HepG2 (cell line): ENCODE data around the gene RBM25. TPM values are rescaled to one million over a fixed set of nuclear protein-coding genes. Genes with fewer than 3 reads are reported as not detected.

Source experiments
- ATAC-seq: fragments of 200-7000 bp; cut with Tn5 transposase; 3 replicates; pipeline ENCODE4 v1.9.1; 2020; ENCODE audit warnings: mild to moderate bottlenecking, moderate library complexity
- BruUV-seq: library from RNA; stranded (reverse); fragments of 400-500 nt; replicated peaks from 2 replicates; lab custom pipeline; 2021; lab: Mats Ljungman, UMichigan
- CTCF ChIA-PET: fragments of 300-600 bp; formaldehyde crosslinking; extraction: SDS; loops from one replicate; lab custom pipeline; 2021; ENCODE audit warnings: low total read pairs, inconsistent platforms, low intra/inter-chr PET ratio; lab: Yijun Ruan, JAX
- POLR2A ChIA-PET: fragments of 350-600 bp; sonication (Branson Sonifier 250); formaldehyde crosslinking; loops from one replicate; lab custom pipeline; 2020; ENCODE audit warnings: antibody characterized with exemption, inconsistent platforms; lab: Yijun Ruan, JAX
- DNase-seq: peaks from one replicate; pipeline ENCODE4 v3.0.0-alpha.2; 2015; ENCODE audit warnings: low spot score
- FAIRE-seq: peaks from 3 replicates; lab custom pipeline; 2011; peaks lifted over from hg19 to GRCh38; lab: Jason Lieb, UNC
- H2AFZ ChIP-seq: one replicate; pipeline ENCODE4 v1.6.1; 2011; ENCODE audit warnings: low read length, inconsistent platforms
- H3K27ac ChIP-seq: fragments of 300-600 bp; 3 replicates; pipeline ENCODE4 v1.8.0; 2011; ENCODE audit warnings: mixed run types, mild to moderate bottlenecking, mixed read lengths, low read length, inconsistent platforms; ENCODE audit not compliant: insufficient read depth; ENCODE audit errors: extremely low read length
- H3K27me3 ChIP-seq, 2 experiments: fragments of 200-600 bp in 1 of 2; 2 replicates in 1 of 2; 3 replicates in 1 of 2; pipeline versions ENCODE4 v1.6.0 to v1.8.0; 2011; ENCODE audit warnings: low read length in 2 of 2, mild to moderate bottlenecking in 2 of 2, moderate library complexity in 2 of 2, inconsistent platforms in 1 of 2; ENCODE audit not compliant: insufficient read depth in 2 of 2, control insufficient read depth in 1 of 2
- H3K36me3 ChIP-seq, 2 experiments: fragments of 200-600 bp in 1 of 2; replicated peaks in 1 of 2; 2 replicates in 1 of 2; 3 replicates in 1 of 2; pipeline versions ENCODE4 v1.5.1 to v1.8.0; 2011; ENCODE audit warnings: low read length in 2 of 2, inconsistent platforms in 1 of 2; ENCODE audit not compliant: insufficient read depth in 2 of 2, control insufficient read depth in 1 of 2
- H3K4me1 ChIP-seq: 2 replicates; pipeline ENCODE4 v1.5.1; 2012; ENCODE audit warnings: low read length, inconsistent platforms; ENCODE audit not compliant: insufficient read depth
- H3K4me2 ChIP-seq: 2 replicates; pipeline ENCODE4 v1.6.0; 2011; ENCODE audit warnings: low read depth, low read length, inconsistent platforms
- H3K4me3 ChIP-seq, 3 experiments: fragments of 200-600 bp in 1 of 3; sonication (generic), shearing (Covaris generic) in 1 of 3; replicated peaks in 1 of 3; 2 replicates each; pipeline ENCODE4 v1.5.1; 2011 to 2016; ENCODE audit warnings: low read length in 3 of 3, inconsistent platforms in 2 of 3, low read depth in 2 of 3, mild to moderate bottlenecking in 2 of 3, control low read depth in 1 of 3, mixed read lengths in 1 of 3; ENCODE audit not compliant: insufficient read depth in 1 of 3
- H3K79me2 ChIP-seq: one replicate; pipeline ENCODE4 v1.6.1; 2011; ENCODE audit warnings: low read length, inconsistent platforms; ENCODE audit not compliant: insufficient read depth
- H3K9ac ChIP-seq: 2 replicates; pipeline ENCODE4 v1.6.0; 2011; ENCODE audit warnings: mild to moderate bottlenecking, low read depth, low read length, inconsistent platforms; ENCODE audit not compliant: insufficient read depth
- H3K9me3 ChIP-seq: 2 replicates; pipeline ENCODE4 v1.5.1; 2012; ENCODE audit warnings: mild to moderate bottlenecking, low read length
- H4K20me1 ChIP-seq: 2 replicates; pipeline ENCODE4 v1.6.0; 2011; ENCODE audit warnings: inconsistent platforms, mild to moderate bottlenecking, low read length, moderate library complexity; ENCODE audit not compliant: insufficient read depth
- ATRX ChIP-seq: sonication (generic); formaldehyde crosslinking; IDR thresholded peaks from 2 replicates; pipeline ENCODE4 v1.4.0; 2020; ENCODE audit warnings: missing genetic modification reagents, borderline replicate concordance
- BRCA1 ChIP-seq: sonication (generic); formaldehyde crosslinking; IDR thresholded peaks from 2 replicates; pipeline ENCODE4 v1.4.0; 2020; ENCODE audit warnings: missing genetic modification reagents
- CC2D1A ChIP-seq: sonication (generic); formaldehyde crosslinking; IDR thresholded peaks from 2 replicates; pipeline ENCODE4 v1.8.1; 2023; ENCODE audit warnings: mild to moderate bottlenecking, missing genetic modification reagents
- CEBPG ChIP-seq: IDR thresholded peaks from 2 replicates; pipeline ENCODE4 v1.6.1; 2016
- GRHL1 ChIP-seq: sonication (generic); formaldehyde crosslinking; conservative IDR thresholded peaks from 2 replicates; pipeline ENCODE4 v1.8.0; 2022; ENCODE audit warnings: missing genetic modification reagents
- KLF16 ChIP-seq, 2 experiments: sonication (generic) in 1 of 2; formaldehyde crosslinking in 1 of 2; IDR thresholded peaks; 2 replicates each; pipeline versions ENCODE4 v1.6.1 to v1.8.0; 2016 to 2023; ENCODE audit warnings: missing genetic modification reagents in 2 of 2, missing compliant biosample characterization in 1 of 2
- KLF6 ChIP-seq: IDR thresholded peaks from 2 replicates; pipeline ENCODE4 v1.8.0; 2016; ENCODE audit warnings: missing biosample characterization, missing genetic modification reagents
- NAIF1 ChIP-seq: sonication (generic); formaldehyde crosslinking; IDR thresholded peaks from 2 replicates; pipeline ENCODE4 v1.5.0; 2020; ENCODE audit warnings: mild to moderate bottlenecking, missing genetic modification reagents, borderline replicate concordance
- NFIC ChIP-seq: IDR thresholded peaks from 2 replicates; pipeline ENCODE4 v1.6.1; 2012; ENCODE audit warnings: mild to moderate bottlenecking, low read length, inconsistent platforms
- RARG ChIP-seq: sonication (generic); formaldehyde crosslinking; IDR thresholded peaks from 2 replicates; pipeline ENCODE4 v1.4.0; 2020; ENCODE audit warnings: low read depth, mild to moderate bottlenecking, missing genetic modification reagents
- SETDB1 ChIP-seq: sonication (generic); formaldehyde crosslinking; IDR thresholded peaks from 2 replicates; pipeline ENCODE4 v1.5.1; 2020; ENCODE audit warnings: missing genetic modification reagents, mild to moderate bottlenecking, borderline replicate concordance
- SNAPC2 ChIP-seq: sonication (generic); formaldehyde crosslinking; IDR thresholded peaks from 2 replicates; pipeline ENCODE4 v1.8.1; 2022; ENCODE audit warnings: mild to moderate bottlenecking, missing genetic modification reagents
- SP140L ChIP-seq: sonication (generic); formaldehyde crosslinking; IDR thresholded peaks from 2 replicates; pipeline ENCODE4 v1.4.0; 2020; ENCODE audit warnings: missing genetic modification reagents, borderline replicate concordance
- ZKSCAN1 ChIP-seq: fragments of 150-350 bp; IDR thresholded peaks from 2 replicates; pipeline ENCODE4 v1.6.1; 2014; ENCODE audit warnings: low read length
- ZNF567 ChIP-seq: sonication (generic); formaldehyde crosslinking; IDR thresholded peaks from 2 replicates; pipeline ENCODE4 v1.8.1; 2023; ENCODE audit warnings: mild to moderate bottlenecking, missing genetic modification reagents, borderline replicate concordance
- ZNF790 ChIP-seq: sonication (generic); formaldehyde crosslinking; IDR thresholded peaks from 2 replicates; pipeline ENCODE4 v1.8.0; 2022; ENCODE audit warnings: missing genetic modification reagents, mild to moderate bottlenecking, borderline replicate concordance
- WGBS: methylation state at CpG from one replicate; pipeline ENCODE4 v1.1.6; 2017; ENCODE audit warnings: low lambda C conversion rate; 5-methylcytosine and 5-hydroxymethylcytosine counted together
- in situ Hi-C: cut with HindIII; loops from 2 replicates; pipeline ENCODE4 v1.10.0; 2017; ENCODE audit warnings: low pct_unique_long_range_greater_than_20kb; ENCODE audit not compliant: extremely low pct_ligation_motif_present
- intact Hi-C: fragments of 100-400 bp; cut with micrococcal nuclease; formaldehyde crosslinking; loops from one replicate; pipeline ENCODE4 v1.10.0; 2022; ENCODE audit not compliant: unreplicated experiment
- polyA plus RNA-seq, 8 experiments: library from polyadenylated mRNA; depleted of rRNA in 3 of 8; stranded (reverse) in 7 of 8; unstranded in 1 of 8; fragments of >200 nt; fragmentation: Illumina TruSeq in 4 of 8; extraction: Trizol in 4 of 8; gene quantifications; 2 replicates each; pipeline versions ENCODE4 v1.2.1 to v1.2.3, GENCODE V29; 2011 to 2016; ENCODE audit warnings: low read depth in 4 of 8, missing spikeins in 1 of 8, mixed read lengths in 1 of 8; ENCODE audit not compliant: insufficient read depth in 1 of 8
- total RNA-seq, 5 experiments: library from RNA; depleted of rRNA; stranded (reverse); fragments of >200 nt; fragmentation: Illumina TruSeq; extraction: Trizol; gene quantifications; 2 replicates each; pipeline ENCODE4 v1.2.3, GENCODE V29; 2016; ENCODE audit warnings: low read depth in 1 of 5

RBM25 gene
- total and polyA plus RNA-seq, 2 of the 13 experiments (the other 11 are each of a cell fraction or from before 2014, with no cell fraction given), result 34.1 to 65.9 TPM

- Histone ChIP-seq H3K4me1 (no peaks in the 10 kb centered on the region), H3K27ac (no peak overlapping the region), H2AFZ (no peak overlapping the region), H3K4me3 (no peak overlapping the region), H3K27me3 (no peaks in the 10 kb centered on the region), H3K79me2 (no peaks in the 10 kb centered on the region), H3K9me3 (no peaks in the 10 kb centered on the region), H3K4me2 (no peak overlapping the region), H4K20me1 (no peaks in the 10 kb centered on the region), H3K9ac (no peak overlapping the region), H3K36me3 (peaks cover 2 to 14% of the 10 kb centered on the region in 2 experiments; a peak in 4 of 5 replicates)
- FAIRE-seq, result no peak
- CTCF ChIA-PET, result no interaction called here
- no TSS peak for BruUV-seq
- 94% methylated on average over 5 of the region's 5 CpGs for WGBS
- POLR2A ChIA-PET, result no interaction called here
- intact Hi-C loops (no loop called here), in situ Hi-C loops (no loop called here)
- peak; percentile 26; the same call in 1 of the 3 replicates for ATAC-seq
- no peak for DNase-seq
- no peak for TF ChIP-seq ATRX
- TF ChIP-seq BRCA1 (CRISPR knock-in tag), result no peak
- TF ChIP-seq KLF16 (CRISPR knock-in tag; IDR thresholded peaks at IDR 0.05), result no peak
- no peak for TF ChIP-seq KLF6 (CRISPR knock-in tag)
- TF ChIP-seq SP140L (CRISPR knock-in tag), result no peak
- no peak for TF ChIP-seq CC2D1A (CRISPR knock-in tag)
- TF ChIP-seq SETDB1 (CRISPR knock-in tag), result no peak
- no peak for TF ChIP-seq ZNF567
- no peak for TF ChIP-seq RARG (CRISPR knock-in tag)
- TF ChIP-seq, all 625 proteins: peak for 0
Measured at GRCh38 chr14:73125169-73125588, 66.8 kb downstream of the RBM25 start.

- 95% methylated on average over 3 of the region's 3 CpGs for WGBS
- Histone ChIP-seq H3K36me3 (peaks cover 2 to 11% of the 10 kb centered on the region in 2 experiments; a peak in 2 of 5 replicates), H3K4me3 (no peak overlapping the region), H3K27me3 (no peaks in the 10 kb centered on the region)
- no peak for DNase-seq
- TF ChIP-seq ZKSCAN1, result no peak
- TF ChIP-seq NFIC, result no peak
- no peak for TF ChIP-seq GRHL1 (CRISPR knock-in tag)
- TF ChIP-seq SNAPC2 (CRISPR knock-in tag), result no peak
- TF ChIP-seq CEBPG, result no peak
- no peak for TF ChIP-seq NAIF1 (CRISPR knock-in tag)
- no peak for TF ChIP-seq ZNF790 (CRISPR knock-in tag)
- TF ChIP-seq, all 625 proteins: peak for 0
- ChIA-PET POLR2A (interaction anchor here (0.7 kb wide), 1 partner anchor 67 kb away, joined by 3 read pairs; the partner anchor contains the start of gene RBM25), CTCF (no interaction called here)
- Histone ChIP-seq H2AFZ (no peak overlapping the region), H3K4me1 (no peaks in the 10 kb centered on the region), H3K9ac (no peak overlapping the region), H3K79me2 (no peaks in the 10 kb centered on the region), H3K4me2 (no peak overlapping the region), H3K27ac (no peak overlapping the region), H3K9me3 (no peaks in the 10 kb centered on the region), H4K20me1 (no peaks in the 10 kb centered on the region)
- in situ Hi-C loops (no loop called here), intact Hi-C loops (no loop called here)
- no TSS peak for BruUV-seq
- no peak for FAIRE-seq
- ATAC-seq, result no peak
Measured at GRCh38 chr14:73125746-73126145, 67.4 kb downstream of the RBM25 start.
